GM23338 (cell line): ENCODE data around the gene CALY. TPM values are rescaled to one million over a fixed set of nuclear protein-coding genes. Genes with fewer than 3 reads are reported as not detected.

ENCODE experiments used
- ATAC-seq: fragments of 200-7000 bp; cut with Tn5 transposase; 3 replicates; pipeline ENCODE4 v1.9.1; 2020
- DNase-seq: peaks from one replicate; pipeline ENCODE4 v3.0.0-alpha.2; 2015; ENCODE audit warnings: low spot score
- H2AFZ ChIP-seq: fragments of 200-600 bp; sonication (generic); 2 replicates; pipeline ENCODE4 v1.8.0; 2016; ENCODE audit warnings: antibody characterized with exemption, mild to moderate bottlenecking, moderate library complexity
- H3F3A ChIP-seq: fragments of 200-600 bp; sonication (generic); replicated peaks from 2 replicates; pipeline ENCODE4 v1.8.0; 2017; ENCODE audit warnings: antibody characterized with exemption, mixed run types, low read depth
- H3K27ac ChIP-seq: fragments of 200-600 bp; sonication (generic); 2 replicates; pipeline ENCODE4 v1.6.1; 2016; ENCODE audit warnings: low read depth
- H3K27me3 ChIP-seq: fragments of 200-600 bp; sonication (generic); 2 replicates; pipeline ENCODE4 v1.8.0; 2016; ENCODE audit warnings: mild to moderate bottlenecking, mixed run types, moderate library complexity; ENCODE audit not compliant: insufficient read depth
- H3K36me3 ChIP-seq: fragments of 200-600 bp; sonication (generic); 2 replicates; pipeline ENCODE4 v1.8.0; 2016; ENCODE audit warnings: mild to moderate bottlenecking; ENCODE audit not compliant: insufficient read depth
- H3K4me1 ChIP-seq: fragments of 200-600 bp; sonication (generic); 2 replicates; pipeline ENCODE4 v1.8.0; 2016; ENCODE audit warnings: mild to moderate bottlenecking, moderate library complexity; ENCODE audit not compliant: insufficient read depth
- H3K4me2 ChIP-seq: fragments of 200-600 bp; sonication (generic); 2 replicates; pipeline ENCODE4 v1.7.1; 2017; ENCODE audit warnings: mixed run types
- H3K4me3 ChIP-seq: fragments of 200-600 bp; sonication (generic); 2 replicates; pipeline ENCODE4 v1.6.1; 2016; ENCODE audit warnings: mixed run types
- H3K79me2 ChIP-seq: fragments of 200-600 bp; sonication (generic); replicated peaks from 2 replicates; pipeline ENCODE4 v1.8.0; 2017; ENCODE audit warnings: mild to moderate bottlenecking; ENCODE audit not compliant: insufficient read depth
- H3K9me2 ChIP-seq: fragments of 200-600 bp; sonication (generic); 2 replicates; pipeline ENCODE4 v1.8.0; 2017; ENCODE audit not compliant: insufficient read depth
- H4K20me1 ChIP-seq: fragments of 200-600 bp; sonication (generic); replicated peaks from 2 replicates; pipeline ENCODE4 v1.8.0; 2017; ENCODE audit warnings: mild to moderate bottlenecking; ENCODE audit not compliant: insufficient read depth
- H3K27ac Mint-ChIP-seq: 2 replicates; pipeline ENCODE4 v1.8.0; 2020; ENCODE audit warnings: inconsistent platforms, mild to moderate bottlenecking, moderate library complexity, mixed read lengths
- H3K27me3 Mint-ChIP-seq: 3 replicates; pipeline ENCODE4 v1.8.0; 2022; ENCODE audit warnings: low read depth, mild to moderate bottlenecking, moderate library complexity, mixed read lengths, inconsistent platforms; ENCODE audit not compliant: insufficient read depth, poor library complexity
- H3K36me3 Mint-ChIP-seq: 3 replicates; pipeline ENCODE4 v1.8.0; 2021; ENCODE audit warnings: low read depth, mild to moderate bottlenecking, inconsistent platforms, moderate library complexity, mixed read lengths
- H3K4me1 Mint-ChIP-seq: 3 replicates; pipeline ENCODE4 v1.8.0; 2020; ENCODE audit warnings: mild to moderate bottlenecking, inconsistent platforms, mixed read lengths
- H3K4me3 Mint-ChIP-seq: 3 replicates; pipeline ENCODE4 v1.8.0; 2021; ENCODE audit warnings: moderate library complexity, mild to moderate bottlenecking, inconsistent platforms, mixed read lengths
- H3K9me3 Mint-ChIP-seq: 3 replicates; pipeline ENCODE4 v1.8.0; 2020; ENCODE audit warnings: moderate library complexity, mild to moderate bottlenecking, inconsistent platforms, mixed read lengths
- CREB1 ChIP-seq: fragments of 250-450 bp; sonication (Bioruptor Pico); IDR thresholded peaks from 2 replicates; pipeline ENCODE4 v1.5.0; 2020; ENCODE audit warnings: low read depth, mild to moderate bottlenecking, moderate library complexity
- CTCF ChIP-seq, 2 experiments: fragments of 200-600 bp in 1 of 2; sonication (generic) in 1 of 2; conservative IDR thresholded peaks; 2 replicates each; pipeline versions ENCODE4 v1.5.1 to v1.6.1; 2016 to 2017; ENCODE audit warnings: antibody characterized with exemption in 2 of 2, low read depth in 2 of 2, mild to moderate bottlenecking in 2 of 2, moderate library complexity in 1 of 2
- EZH2 ChIP-seq: fragments of 200-600 bp; sonication (generic); IDR thresholded peaks from one replicate; pipeline ENCODE4 v1.8.0; 2017; ENCODE audit warnings: antibody characterized with exemption, mild to moderate bottlenecking, low read depth; ENCODE audit not compliant: unreplicated experiment
- EZH2phosphoT487 ChIP-seq: fragments of 200-600 bp; sonication (generic); IDR thresholded peaks from one replicate; pipeline ENCODE4 v1.8.1; 2018; ENCODE audit warnings: antibody characterized with exemption; ENCODE audit not compliant: unreplicated experiment
- JUNB ChIP-seq: IDR thresholded peaks from one replicate; pipeline ENCODE4 v1.6.1; 2016; ENCODE audit warnings: antibody characterized with exemption; ENCODE audit not compliant: unreplicated experiment
- NANOG ChIP-seq: IDR thresholded peaks from 2 replicates; pipeline ENCODE4 v1.6.1; 2016; ENCODE audit warnings: antibody characterized with exemption, borderline replicate concordance
- POLR2AphosphoS5 ChIP-seq: IDR thresholded peaks from 2 replicates; pipeline ENCODE4 v1.6.1; 2016; ENCODE audit warnings: antibody characterized with exemption, low read depth
- STAT1 ChIP-seq: IDR thresholded peaks from one replicate; pipeline ENCODE4 v1.6.1; 2016; ENCODE audit warnings: antibody characterized with exemption; ENCODE audit not compliant: unreplicated experiment
- ZNF114 ChIP-seq: fragments of 250-450 bp; sonication (Bioruptor Pico); IDR thresholded peaks from 2 replicates; pipeline ENCODE4 v1.5.0; 2020; ENCODE audit warnings: mild to moderate bottlenecking, moderate library complexity
- ZNF331 ChIP-seq: fragments of 250-450 bp; sonication (Bioruptor Pico); IDR thresholded peaks from 2 replicates; pipeline ENCODE4 v1.5.0; 2020; ENCODE audit warnings: low read depth, mild to moderate bottlenecking, moderate library complexity
- ZNF462 ChIP-seq: fragments of 250-450 bp; sonication (Bioruptor Pico); IDR thresholded peaks from 2 replicates; pipeline ENCODE4 v1.5.0; 2020; ENCODE audit warnings: mild to moderate bottlenecking, moderate library complexity
- polyA plus RNA-seq: library from polyadenylated mRNA; unstranded; fragments of >200 nt; fragmentation: Nextera tagmentation; extraction: Ambion mirVana; gene quantifications from 2 replicates; pipeline ENCODE4 v1.2.1, GENCODE V29; 2016
- total RNA-seq: library from RNA; depleted of rRNA; stranded (reverse); fragments of >200 nt; shearing (Covaris generic); gene quantifications from 2 replicates; pipeline ENCODE4 v1.2.3, GENCODE V29; 2014
- TF ChIP-seq, protein P1 (sequence below): IDR thresholded peaks from 2 replicates; pipeline ENCODE4 v1.6.1; 2016; ENCODE audit warnings: antibody characterized with exemption
- TF ChIP-seq, protein P2 (sequence below): IDR thresholded peaks from one replicate; pipeline ENCODE4 v1.6.1; 2018; ENCODE audit warnings: antibody characterized with exemption; ENCODE audit not compliant: unreplicated experiment

Gene CALY
- total and polyA plus RNA-seq, 2 experiments from 2014 or later: 1.0 to 8.0 TPM

GRCh38 chr10:133292919-133293809 lies 43.5 kb downstream of the CALY start:
- no peaks in the 10 kb centered on the region for H3K4me1 ChIP-seq
- H3K9me2 ChIP-seq: no peaks in the 10 kb centered on the region
- no peak overlapping the region for H3K27ac Mint-ChIP-seq
- no peak overlapping the region for H3K4me2 ChIP-seq
- H3K36me3 ChIP-seq: no peaks in the 10 kb centered on the region; the same call in 1 of the 2 replicates
- no peak for TF ChIP-seq ZNF114 (CRISPR knock-in tag)
- no peak for TF ChIP-seq CREB1
- TF ChIP-seq JUNB: no peak
- TF ChIP-seq, protein P1, sequence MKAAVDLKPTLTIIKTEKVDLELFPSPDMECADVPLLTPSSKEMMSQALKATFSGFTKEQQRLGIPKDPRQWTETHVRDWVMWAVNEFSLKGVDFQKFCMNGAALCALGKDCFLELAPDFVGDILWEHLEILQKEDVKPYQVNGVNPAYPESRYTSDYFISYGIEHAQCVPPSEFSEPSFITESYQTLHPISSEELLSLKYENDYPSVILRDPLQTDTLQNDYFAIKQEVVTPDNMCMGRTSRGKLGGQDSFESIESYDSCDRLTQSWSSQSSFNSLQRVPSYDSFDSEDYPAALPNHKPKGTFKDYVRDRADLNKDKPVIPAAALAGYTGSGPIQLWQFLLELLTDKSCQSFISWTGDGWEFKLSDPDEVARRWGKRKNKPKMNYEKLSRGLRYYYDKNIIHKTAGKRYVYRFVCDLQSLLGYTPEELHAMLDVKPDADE: no peak
- TF ChIP-seq CTCF (conservative IDR thresholded peaks at IDR 0.05; ENCODE audit: low read depth in 2 of 2): no peak
- no peak for TF ChIP-seq EZH2
- TF ChIP-seq, protein P2, sequence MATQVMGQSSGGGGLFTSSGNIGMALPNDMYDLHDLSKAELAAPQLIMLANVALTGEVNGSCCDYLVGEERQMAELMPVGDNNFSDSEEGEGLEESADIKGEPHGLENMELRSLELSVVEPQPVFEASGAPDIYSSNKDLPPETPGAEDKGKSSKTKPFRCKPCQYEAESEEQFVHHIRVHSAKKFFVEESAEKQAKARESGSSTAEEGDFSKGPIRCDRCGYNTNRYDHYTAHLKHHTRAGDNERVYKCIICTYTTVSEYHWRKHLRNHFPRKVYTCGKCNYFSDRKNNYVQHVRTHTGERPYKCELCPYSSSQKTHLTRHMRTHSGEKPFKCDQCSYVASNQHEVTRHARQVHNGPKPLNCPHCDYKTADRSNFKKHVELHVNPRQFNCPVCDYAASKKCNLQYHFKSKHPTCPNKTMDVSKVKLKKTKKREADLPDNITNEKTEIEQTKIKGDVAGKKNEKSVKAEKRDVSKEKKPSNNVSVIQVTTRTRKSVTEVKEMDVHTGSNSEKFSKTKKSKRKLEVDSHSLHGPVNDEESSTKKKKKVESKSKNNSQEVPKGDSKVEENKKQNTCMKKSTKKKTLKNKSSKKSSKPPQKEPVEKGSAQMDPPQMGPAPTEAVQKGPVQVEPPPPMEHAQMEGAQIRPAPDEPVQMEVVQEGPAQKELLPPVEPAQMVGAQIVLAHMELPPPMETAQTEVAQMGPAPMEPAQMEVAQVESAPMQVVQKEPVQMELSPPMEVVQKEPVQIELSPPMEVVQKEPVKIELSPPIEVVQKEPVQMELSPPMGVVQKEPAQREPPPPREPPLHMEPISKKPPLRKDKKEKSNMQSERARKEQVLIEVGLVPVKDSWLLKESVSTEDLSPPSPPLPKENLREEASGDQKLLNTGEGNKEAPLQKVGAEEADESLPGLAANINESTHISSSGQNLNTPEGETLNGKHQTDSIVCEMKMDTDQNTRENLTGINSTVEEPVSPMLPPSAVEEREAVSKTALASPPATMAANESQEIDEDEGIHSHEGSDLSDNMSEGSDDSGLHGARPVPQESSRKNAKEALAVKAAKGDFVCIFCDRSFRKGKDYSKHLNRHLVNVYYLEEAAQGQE: no peak
- no peak for TF ChIP-seq NANOG
- TF ChIP-seq ZNF331 (CRISPR knock-in tag): no peak
- no peak for TF ChIP-seq STAT1
- TF ChIP-seq POLR2AphosphoS5: no peak
- TF ChIP-seq EZH2phosphoT487: no peak
- no peak for TF ChIP-seq ZNF462 (CRISPR knock-in tag)
- no peak for DNase-seq
- no peaks in the 10 kb centered on the region; the same call in 1 of the 2 replicates for H4K20me1 ChIP-seq
- no peaks in the 10 kb centered on the region for H3K9me3 Mint-ChIP-seq
- no peak for ATAC-seq
- no peaks in the 10 kb centered on the region for H3K27me3 ChIP-seq
- H3K27me3 Mint-ChIP-seq: peaks cover 7% of the 10 kb centered on the region
- no peak overlapping the region for H3K4me3 Mint-ChIP-seq
- peaks cover 58% of the 10 kb centered on the region for H3K36me3 Mint-ChIP-seq
- H3K4me3 ChIP-seq: no peak overlapping the region
- no peak overlapping the region for H3K27ac ChIP-seq
- H3K79me2 ChIP-seq: no peaks in the 10 kb centered on the region
- H2AFZ ChIP-seq: no peak overlapping the region
- no peaks in the 10 kb centered on the region for H3K4me1 Mint-ChIP-seq
- no peaks in the 10 kb centered on the region for H3F3A ChIP-seq
